Fibroblast of skin of left biceps (primary cell): ENCODE data around the gene PACRG.

ENCODE experiments used
- DNase-seq, 2 experiments: peaks; one replicate each; pipeline ENCODE4 v3.0.0-alpha.2; 2013; ENCODE audit warnings: low read depth in 2 of 2

The PACRG gene

GRCh38 chr6:163333038-163333437 lies 605.3 kb downstream of the PACRG start:
- no peak for DNase-seq

GRCh38 chr6:163333701-163334663 lies 606.2 kb downstream of the PACRG start:
- DNase-seq: no peak

- no peak for DNase-seq
These were observed 607.3 kb downstream of the PACRG start for GRCh38 chr6:163335056-163335455.

GRCh38 chr6:163335671-163336545 lies 608.1 kb downstream of the PACRG start:
- no peak for DNase-seq

- no peak for DNase-seq
These were observed 609.2 kb downstream of the PACRG start for GRCh38 chr6:163336961-163337360.

- DNase-seq: no peak
These were observed 610.2 kb downstream of the PACRG start for GRCh38 chr6:163337958-163338357.

- peak in 1 of 2 experiments; percentile 48 for DNase-seq
These were observed 611.1 kb downstream of the PACRG start for GRCh38 chr6:163338671-163339405.

GRCh38 chr6:163339466-163339865 lies 611.7 kb downstream of the PACRG start:
- no peak for DNase-seq

- no peak for DNase-seq
These were observed 612.6 kb downstream of the PACRG start for GRCh38 chr6:163340201-163340887.

GRCh38 chr6:163341224-163342061 lies 613.7 kb downstream of the PACRG start:
- no peak for DNase-seq

GRCh38 chr6:163342571-163343539 lies 615.1 kb downstream of the PACRG start:
- no peak for DNase-seq

- DNase-seq: no peak
These were observed 615.8 kb downstream of the PACRG start for GRCh38 chr6:163343609-163344008.

- DNase-seq: no peak
These were observed 616.6 kb downstream of the PACRG start for GRCh38 chr6:163344411-163344810.

- no peak for DNase-seq
These were observed 618.2 kb downstream of the PACRG start for GRCh38 chr6:163345931-163346330.

GRCh38 chr6:163346497-163346961 lies 618.8 kb downstream of the PACRG start:
- no peak for DNase-seq

GRCh38 chr6:163347021-163347446 lies 619.3 kb downstream of the PACRG start:
- DNase-seq: no peak

GRCh38 chr6:163348789-163349680 lies 621.3 kb downstream of the PACRG start:
- DNase-seq: no peak

- DNase-seq: no peak
These were observed 621.9 kb downstream of the PACRG start for GRCh38 chr6:163349696-163350095.
